B cell (primary cell): ENCODE data around the gene NFRKB. TPM values are rescaled to one million over a fixed set of nuclear protein-coding genes. Genes with fewer than 3 reads are reported as not detected.

Experiments used
- ATAC-seq: fragments of 200-7000 bp; cut with Tn5 transposase; one replicate; pipeline ENCODE4 v1.10.0; 2021; ENCODE audit warnings: low read depth, mild to moderate bottlenecking, moderate number of reproducible peaks, moderate library complexity
- CTCF ChIA-PET: fragments of 350-600 bp; sonication (Branson Sonifier 250); formaldehyde crosslinking; loops from one replicate; lab custom pipeline; 2021; ENCODE audit warnings: antibody characterized with exemption, inconsistent platforms; lab: Charles Lee
- POLR2A ChIA-PET: fragments of 350-600 bp; sonication (Branson Sonifier 250); formaldehyde crosslinking; loops from one replicate; lab custom pipeline; 2021; ENCODE audit warnings: antibody characterized with exemption; lab: Charles Lee
- DNase-seq: peaks from one replicate; pipeline ENCODE4 v3.0.0; 2013
- H2AFZ ChIP-seq: 2 replicates; pipeline ENCODE4 v1.6.1; 2012; ENCODE audit warnings: mild to moderate bottlenecking, low read depth, low read length; ENCODE audit not compliant: insufficient read depth, poor library complexity, severe bottlenecking
- H3K27ac ChIP-seq, 2 donors: 1 replicate in 1 of 2; 2 replicates in 1 of 2; pipeline ENCODE4 v1.5.1; 2012 to 2013; ENCODE audit warnings: low read length in 2 of 2, mild to moderate bottlenecking in 2 of 2, moderate library complexity in 1 of 2
- H3K27me3 ChIP-seq, 4 experiments: fragments of 200-600 bp in 1 of 4; sonication (generic) in 1 of 4; replicated peaks in 1 of 4; 1 replicate in 2 of 4; 2 replicates in 2 of 4; pipeline versions ENCODE4 v1.6.1 to v1.7.0; 2013 to 2016; ENCODE audit warnings: low read length in 3 of 4, mild to moderate bottlenecking in 2 of 4, mixed read lengths in 1 of 4, moderate library complexity in 1 of 4; ENCODE audit not compliant: insufficient read depth in 4 of 4, control insufficient read depth in 3 of 4; ENCODE audit errors: control extremely low read depth in 1 of 4
- H3K36me3 ChIP-seq, 2 experiments: replicated peaks in 1 of 2; 1 replicate in 1 of 2; 2 replicates in 1 of 2; pipeline versions ENCODE4 v1.6.1 to v1.7.1; 2013; ENCODE audit warnings: low read length in 1 of 2; ENCODE audit not compliant: insufficient read depth in 2 of 2, control insufficient read depth in 1 of 2; ENCODE audit errors: control extremely low read depth in 1 of 2, extremely low read depth in 1 of 2
- H3K4me1 ChIP-seq, 2 donors: fragments of 200-600 bp in 1 of 2; sonication (generic) in 1 of 2; 1 replicate in 1 of 2; 2 replicates in 1 of 2; pipeline versions ENCODE4 v1.5.1 to v1.6.1; 2013 to 2017; ENCODE audit warnings: low read length in 2 of 2; ENCODE audit not compliant: control insufficient read depth in 2 of 2, insufficient read depth in 2 of 2
- H3K4me2 ChIP-seq: replicated peaks from 2 replicates; pipeline ENCODE3; 2012; ENCODE audit warnings: mild to moderate bottlenecking, low read depth, low read length; ENCODE audit not compliant: poor library complexity, severe bottlenecking
- H3K4me3 ChIP-seq, 5 experiments: fragments of 200-600 bp in 1 of 5; sonication (generic) in 1 of 5; 1 replicate in 3 of 5; 2 replicates in 2 of 5; pipeline versions ENCODE4 v1.5.1 to v1.7.0; 2011 to 2016; ENCODE audit warnings: low read length in 4 of 5, mild to moderate bottlenecking in 4 of 5, low read depth in 2 of 5, control low read depth in 1 of 5, moderate library complexity in 1 of 5; ENCODE audit not compliant: insufficient read depth in 1 of 5; ENCODE audit errors: control extremely low read depth in 1 of 5, extremely low read depth in 1 of 5
- H3K79me2 ChIP-seq: fragments of 200-600 bp; sonication (generic); one replicate; pipeline ENCODE4 v1.6.0; 2016; ENCODE audit warnings: low read length; ENCODE audit not compliant: control insufficient read depth, insufficient read depth
- H3K9ac ChIP-seq: fragments of 200-600 bp; sonication (generic); 2 replicates; pipeline ENCODE4 v1.6.1; 2017; ENCODE audit warnings: mild to moderate bottlenecking, low read length, moderate library complexity
- H3K9me3 ChIP-seq, 3 donors: one replicate each; pipeline versions ENCODE4 v1.6.1 to v1.7.1; 2013; ENCODE audit warnings: low read length in 2 of 3; ENCODE audit not compliant: control insufficient read depth in 2 of 3, insufficient read depth in 1 of 3; ENCODE audit errors: control extremely low read depth in 1 of 3
- H4K20me1 ChIP-seq: 2 replicates; pipeline ENCODE4 v1.6.0; 2012; ENCODE audit warnings: mild to moderate bottlenecking, low read length; ENCODE audit not compliant: insufficient read depth, control insufficient read depth, poor library complexity, severe bottlenecking
- H3K27ac Mint-ChIP-seq: one replicate; pipeline ENCODE4 v1.8.0; 2021; ENCODE audit warnings: mixed read lengths
- H3K27me3 Mint-ChIP-seq: one replicate; pipeline ENCODE4 v1.8.0; 2021; ENCODE audit warnings: mixed read lengths
- H3K4me1 Mint-ChIP-seq: one replicate; pipeline ENCODE4 v1.8.0; 2021; ENCODE audit warnings: mixed read lengths
- H3K4me3 Mint-ChIP-seq: one replicate; pipeline ENCODE4 v1.8.0; 2021; ENCODE audit warnings: mixed read lengths
- H3K9me3 Mint-ChIP-seq: one replicate; pipeline ENCODE4 v1.8.0; 2022; ENCODE audit warnings: mixed read lengths; ENCODE audit not compliant: insufficient read depth
- EZH2 ChIP-seq: IDR thresholded peaks from 2 replicates; pipeline ENCODE4 v1.6.1; 2012; ENCODE audit warnings: borderline replicate concordance, low read depth, mild to moderate bottlenecking, moderate library complexity, low read length; ENCODE audit not compliant: insufficient read depth, poor library complexity, severe bottlenecking
- WGBS: methylation state at CpG from one replicate; pipeline ENCODE4 v1.1.5; 2013; ENCODE audit warnings: missing lambda C conversion rate; ENCODE audit not compliant: insufficient coverage; 5-methylcytosine and 5-hydroxymethylcytosine counted together
- intact Hi-C: fragments of 100-400 bp; cut with micrococcal nuclease; formaldehyde crosslinking; loops from one replicate; pipeline ENCODE4 v1.10.0; 2022
- polyA plus RNA-seq: library from polyadenylated mRNA; depleted of rRNA; stranded (reverse); fragments of >200 nt; gene quantifications from 2 replicates; pipeline ENCODE4 v1.2.3, GENCODE V29; 2012
- total RNA-seq, 2 donors: library from RNA; stranded (reverse); fragments of 120-200 nt in 1 of 2; gene quantifications; 1 replicate in 1 of 2; 2 replicates in 1 of 2; pipeline versions ENCODE4 v1.2.3 to v1.2.4, GENCODE V29; 2013 to 2022
- TF ChIP-seq, protein P1 (sequence below): fragments of 200-600 bp; IDR thresholded peaks from one replicate; pipeline ENCODE4 v1.8.0; 2022; ENCODE audit warnings: antibody characterized with exemption, mild to moderate bottlenecking

NFRKB gene
- total and polyA plus RNA-seq, 2 donors (not counting 1 experiment from before 2014, with no cell fraction given) = 28.2 to 36.9 TPM

DNA sequence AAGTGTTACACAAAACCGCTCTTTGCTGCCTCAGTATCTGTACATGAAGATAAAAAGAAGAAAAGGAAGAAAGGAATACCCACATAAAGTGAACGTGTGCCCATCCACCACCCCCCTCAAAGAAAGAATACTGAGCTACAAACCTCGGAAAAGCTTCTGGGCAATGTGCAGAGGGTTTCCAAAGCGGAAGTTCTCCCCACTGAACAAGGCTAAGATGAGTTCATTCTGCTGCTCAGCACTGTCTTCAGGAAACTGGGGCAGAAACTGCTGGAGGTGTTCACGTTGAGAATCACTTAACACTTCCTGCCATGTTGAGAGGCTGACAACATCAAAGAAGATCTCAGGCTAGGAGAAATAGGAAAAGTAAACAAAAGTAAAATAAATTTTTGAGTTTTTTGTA, 6.9 kb downstream of the NFRKB start:
- Histone ChIP-seq H3K4me3 (no peak overlapping the region), H3K9ac (no peak overlapping the region), H3K4me2 (no peak overlapping the region), H4K20me1 (no peaks in the 10 kb centered on the region), H3K27ac (no peak overlapping the region), H3K4me1 (no peaks in the 10 kb centered on the region), H3K9me3 (no peaks in the 10 kb centered on the region), H3K36me3 (peaks cover 11 to 76% of the 10 kb centered on the region in 2 experiments), H2AFZ (no peak overlapping the region), H3K79me2 (peaks cover 9% of the 10 kb centered on the region), H3K27me3 (no peaks in the 10 kb centered on the region)
- Mint-ChIP-seq H3K4me3 (no peak overlapping the region), H3K27me3 (no peaks in the 10 kb centered on the region), H3K9me3 (no peaks in the 10 kb centered on the region), H3K27ac (no peak overlapping the region), H3K4me1 (peaks cover 5% of the 10 kb centered on the region)
- POLR2A ChIA-PET = no interaction called here
- no peak for DNase-seq
- CTCF ChIA-PET = no interaction called here
- intact Hi-C loops = no loop called here
- WGBS = 72% methylated on average over 2 of the region's 5 CpGs
- no peak for TF ChIP-seq EZH2
- TF ChIP-seq, protein P1, sequence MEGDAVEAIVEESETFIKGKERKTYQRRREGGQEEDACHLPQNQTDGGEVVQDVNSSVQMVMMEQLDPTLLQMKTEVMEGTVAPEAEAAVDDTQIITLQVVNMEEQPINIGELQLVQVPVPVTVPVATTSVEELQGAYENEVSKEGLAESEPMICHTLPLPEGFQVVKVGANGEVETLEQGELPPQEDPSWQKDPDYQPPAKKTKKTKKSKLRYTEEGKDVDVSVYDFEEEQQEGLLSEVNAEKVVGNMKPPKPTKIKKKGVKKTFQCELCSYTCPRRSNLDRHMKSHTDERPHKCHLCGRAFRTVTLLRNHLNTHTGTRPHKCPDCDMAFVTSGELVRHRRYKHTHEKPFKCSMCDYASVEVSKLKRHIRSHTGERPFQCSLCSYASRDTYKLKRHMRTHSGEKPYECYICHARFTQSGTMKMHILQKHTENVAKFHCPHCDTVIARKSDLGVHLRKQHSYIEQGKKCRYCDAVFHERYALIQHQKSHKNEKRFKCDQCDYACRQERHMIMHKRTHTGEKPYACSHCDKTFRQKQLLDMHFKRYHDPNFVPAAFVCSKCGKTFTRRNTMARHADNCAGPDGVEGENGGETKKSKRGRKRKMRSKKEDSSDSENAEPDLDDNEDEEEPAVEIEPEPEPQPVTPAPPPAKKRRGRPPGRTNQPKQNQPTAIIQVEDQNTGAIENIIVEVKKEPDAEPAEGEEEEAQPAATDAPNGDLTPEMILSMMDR = no peak
- ATAC-seq = no peak

DNA sequence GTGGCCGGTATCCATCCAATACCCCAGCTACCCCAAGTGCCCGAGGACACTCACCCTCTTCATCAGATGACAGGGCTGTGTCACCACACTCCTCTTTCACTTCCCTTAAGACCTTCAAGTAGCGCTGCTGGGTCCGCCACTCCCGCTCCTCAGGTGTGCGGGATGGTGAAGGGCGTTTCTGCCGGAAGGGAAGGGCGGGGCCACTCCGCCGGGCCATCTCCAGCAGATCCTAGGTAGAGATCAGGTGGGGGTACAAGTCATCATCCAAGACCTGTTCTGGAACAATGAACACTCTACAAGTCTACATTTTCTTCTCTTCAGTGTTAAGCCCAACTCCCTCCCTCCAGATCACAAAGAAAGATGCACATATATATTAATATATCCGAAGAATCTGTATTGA, 10.0 kb downstream of the NFRKB start:
- no peak for ATAC-seq
- H3K79me2 ChIP-seq = no peaks in the 10 kb centered on the region
- ChIA-PET CTCF (interaction anchor here (0.6 kb wide), 1 partner anchor 13 kb away, joined by 3 read pairs; no protein-coding TSS in a partner anchor), POLR2A (no interaction called here)
- no peak for DNase-seq
- no peak overlapping the region for H2AFZ ChIP-seq
- no peaks in the 10 kb centered on the region for H3K4me1 Mint-ChIP-seq
- WGBS = 94% methylated on average over 6 of the region's 12 CpGs
- no peak for TF ChIP-seq EZH2
- TF ChIP-seq, protein P1 = no peak
- no peak overlapping the region for H3K4me3 Mint-ChIP-seq
- no peaks in the 10 kb centered on the region for H3K9me3 ChIP-seq
- H3K27ac ChIP-seq = no peak overlapping the region
- intact Hi-C loops = no loop called here
- H3K9me3 Mint-ChIP-seq = no peaks in the 10 kb centered on the region
- H3K4me1 ChIP-seq = no peaks in the 10 kb centered on the region
- peaks cover 10 to 89% of the 10 kb centered on the region in 2 experiments for H3K36me3 ChIP-seq
- H3K9ac ChIP-seq = no peak overlapping the region
- H4K20me1 ChIP-seq = no peaks in the 10 kb centered on the region
- no peaks in the 10 kb centered on the region for H3K27me3 ChIP-seq
- H3K4me3 ChIP-seq = no peak overlapping the region
- H3K27ac Mint-ChIP-seq = no peak overlapping the region
- H3K4me2 ChIP-seq = no peak overlapping the region
- no peaks in the 10 kb centered on the region for H3K27me3 Mint-ChIP-seq
